ENCODE data around the gene PIP5KL1.
A peak's percentile ranks its signal among the peaks of the same experiment; 100 is the strongest.

The PIP5KL1 gene

GRCh38 chr9:127918183-127919107, 12.1 kb downstream of the PIP5KL1 start:
- TF ChIP-seq EP300 (IDR thresholded peaks at IDR 0.05; ENCODE audit: borderline replicate concordance) = no peak
- no peak for TF ChIP-seq CEBPB (IDR thresholded peaks at IDR 0.05)
- TF ChIP-seq TAF1 (IDR thresholded peaks at IDR 0.05; ENCODE audit: low read depth) = no peak
- TF ChIP-seq TEAD4 (IDR thresholded peaks at IDR 0.05) = no peak
- TF ChIP-seq YY1 (IDR thresholded peaks at IDR 0.05; ENCODE audit: low read depth) = no peak
- TF ChIP-seq, protein P1, sequence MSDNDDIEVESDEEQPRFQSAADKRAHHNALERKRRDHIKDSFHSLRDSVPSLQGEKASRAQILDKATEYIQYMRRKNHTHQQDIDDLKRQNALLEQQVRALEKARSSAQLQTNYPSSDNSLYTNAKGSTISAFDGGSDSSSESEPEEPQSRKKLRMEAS (IDR thresholded peaks at IDR 0.05) = no peak
- TF ChIP-seq, protein P2, sequence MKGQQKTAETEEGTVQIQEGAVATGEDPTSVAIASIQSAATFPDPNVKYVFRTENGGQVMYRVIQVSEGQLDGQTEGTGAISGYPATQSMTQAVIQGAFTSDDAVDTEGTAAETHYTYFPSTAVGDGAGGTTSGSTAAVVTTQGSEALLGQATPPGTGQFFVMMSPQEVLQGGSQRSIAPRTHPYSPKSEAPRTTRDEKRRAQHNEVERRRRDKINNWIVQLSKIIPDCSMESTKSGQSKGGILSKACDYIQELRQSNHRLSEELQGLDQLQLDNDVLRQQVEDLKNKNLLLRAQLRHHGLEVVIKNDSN (IDR thresholded peaks at IDR 0.05) = no peak

- TF ChIP-seq TCF12 (IDR thresholded peaks at IDR 0.05; ENCODE audit: low read depth) = no peak
- no peak for TF ChIP-seq CREB1 (IDR thresholded peaks at IDR 0.05; ENCODE audit: low read depth)
- TF ChIP-seq TAF1 (IDR thresholded peaks at IDR 0.05; ENCODE audit: low read depth) = no peak
- no peak for TF ChIP-seq EGR1 (IDR thresholded peaks at IDR 0.05)
- TF ChIP-seq ZBTB7A (IDR thresholded peaks at IDR 0.05; ENCODE audit: low read depth) = no peak
- no peak for TF ChIP-seq FOXM1 (IDR thresholded peaks at IDR 0.05; ENCODE audit: borderline replicate concordance, low read depth)
- no peak for TF ChIP-seq TEAD4 (IDR thresholded peaks at IDR 0.05)
- TF ChIP-seq RAD21 (IDR thresholded peaks at IDR 0.05; ENCODE audit: low read depth) = no peak
- TF ChIP-seq CEBPB (IDR thresholded peaks at IDR 0.05) = no peak
- no peak for TF ChIP-seq NFIC (IDR thresholded peaks at IDR 0.05)
- TF ChIP-seq, protein P2 (IDR thresholded peaks at IDR 0.05) = no peak
- TF ChIP-seq EP300 (IDR thresholded peaks at IDR 0.05; ENCODE audit: borderline replicate concordance) = no peak
- TF ChIP-seq, protein P1 (IDR thresholded peaks at IDR 0.05) = no peak
- TF ChIP-seq YY1 (IDR thresholded peaks at IDR 0.05; ENCODE audit: low read depth) = no peak
Observed at GRCh38 chr9:127917603-127918002, 13.0 kb downstream of the PIP5KL1 start.

DNA sequence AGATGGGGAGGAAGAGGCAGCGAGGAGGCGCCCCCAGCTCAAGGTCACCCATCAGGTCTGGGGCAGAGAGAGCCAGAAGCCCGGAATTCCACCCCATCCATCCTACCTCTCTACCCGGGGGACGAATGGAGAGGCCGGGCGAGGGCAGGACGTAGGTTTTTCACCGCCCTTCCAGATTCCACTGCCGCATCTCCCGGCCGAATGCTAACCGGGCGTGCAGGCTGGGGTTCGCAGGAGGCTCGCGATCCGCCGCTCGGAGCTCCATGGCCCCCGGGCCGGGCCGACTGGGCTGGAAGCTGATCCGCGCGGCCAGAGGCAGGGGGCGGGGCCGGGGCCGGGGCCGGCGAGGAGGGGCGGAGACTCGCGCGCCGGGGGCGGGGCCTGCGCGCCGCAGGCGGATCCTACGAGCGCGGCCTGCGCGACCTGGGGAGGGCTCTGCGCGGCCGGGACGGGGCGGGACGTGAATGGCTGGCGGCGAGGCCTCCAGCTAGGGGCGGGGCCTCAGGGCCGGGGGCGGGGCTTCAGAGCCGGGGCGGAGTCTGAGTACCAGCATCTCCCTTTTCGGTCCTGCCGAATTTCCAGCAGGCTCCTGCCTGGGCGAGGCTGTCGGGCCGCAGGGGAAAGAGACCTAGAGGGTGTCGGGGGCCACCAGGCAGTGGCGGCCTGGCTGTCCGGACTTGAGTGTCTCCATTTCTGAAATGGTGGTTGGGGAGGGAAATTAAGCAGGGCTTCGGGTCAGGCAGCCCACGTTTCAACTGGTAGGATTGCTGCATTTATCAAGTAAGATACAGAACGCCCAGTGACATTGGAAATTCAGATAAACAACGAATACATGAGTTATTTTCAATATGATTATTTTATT, 13.6 kb downstream of the PIP5KL1 start, which contains the start of gene ST6GALNAC4:
ST6GALNAC4 (minus strand) TSS at position 322 of the 862 bp plus-strand sequence. CDS start 622 bp downstream, outside the sequence.
- TF ChIP-seq TCF12 (IDR thresholded peaks at IDR 0.05; ENCODE audit: low read depth) (no peak), TAF1 (IDR thresholded peaks at IDR 0.05; ENCODE audit: low read depth) (peak; percentile 40; the same call in 1 of the 2 replicates), ZBTB7A (IDR thresholded peaks at IDR 0.05; ENCODE audit: low read depth) (no peak)
- TF ChIP-seq, protein P1 (IDR thresholded peaks at IDR 0.05) = 0 out of 2 replicates have a peak, but pooled peaks have one; percentile 11

GRCh38 chr9:127915801-127916719, 14.5 kb downstream of the PIP5KL1 start:
- TF ChIP-seq, protein P1 (IDR thresholded peaks at IDR 0.05) = 0 out of 2 replicates have a peak, but pooled peaks have one; percentile 15
- TF ChIP-seq NFIC (IDR thresholded peaks at IDR 0.05) = no peak
- no peak for TF ChIP-seq TCF12 (IDR thresholded peaks at IDR 0.05; ENCODE audit: low read depth)
- TF ChIP-seq ZBTB7A (IDR thresholded peaks at IDR 0.05; ENCODE audit: low read depth) = no peak
- no peak for TF ChIP-seq YY1 (IDR thresholded peaks at IDR 0.05; ENCODE audit: low read depth)

DNA sequence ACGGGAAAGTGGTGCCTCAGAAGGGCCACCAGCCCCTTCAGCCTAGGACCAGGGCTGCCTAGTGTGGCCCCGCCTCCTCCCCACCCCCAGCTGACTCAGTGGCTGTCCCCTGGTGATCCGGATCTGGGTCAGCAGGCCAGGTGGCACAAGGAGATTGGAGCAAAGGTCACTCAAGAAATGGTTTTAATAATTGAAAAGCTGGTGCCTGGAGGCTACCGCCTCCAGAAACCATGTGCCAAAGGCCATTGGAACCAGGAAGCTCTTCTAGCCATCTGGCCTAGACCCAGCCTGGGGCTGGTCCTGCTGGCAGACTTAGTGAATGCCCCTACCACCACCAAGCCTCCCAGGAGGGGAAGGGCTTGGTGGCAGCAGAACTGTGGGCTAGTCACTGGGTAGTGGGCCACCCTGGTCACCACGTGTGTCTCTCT, 15.2 kb downstream of the PIP5KL1 start:
- TF ChIP-seq EP300 (IDR thresholded peaks at IDR 0.05; ENCODE audit: borderline replicate concordance) (no peak), FOXM1 (IDR thresholded peaks at IDR 0.05; ENCODE audit: borderline replicate concordance, low read depth) (no peak), REST (IDR thresholded peaks at IDR 0.05; ENCODE audit: low read depth) (no peak), CREB1 (IDR thresholded peaks at IDR 0.05; ENCODE audit: low read depth) (no peak), TEAD4 (IDR thresholded peaks at IDR 0.05) (no peak), RAD21 (IDR thresholded peaks at IDR 0.05; ENCODE audit: low read depth) (no peak), EGR1 (IDR thresholded peaks at IDR 0.05) (no peak), TAF1 (IDR thresholded peaks at IDR 0.05; ENCODE audit: low read depth) (no peak), ZBTB7A (IDR thresholded peaks at IDR 0.05; ENCODE audit: low read depth) (no peak), CEBPB (IDR thresholded peaks at IDR 0.05) (no peak), TCF12 (IDR thresholded peaks at IDR 0.05; ENCODE audit: low read depth) (no peak), NFIC (IDR thresholded peaks at IDR 0.05) (no peak), YY1 (IDR thresholded peaks at IDR 0.05; ENCODE audit: low read depth) (no peak)
- TF ChIP-seq, protein P1 (IDR thresholded peaks at IDR 0.05) = no peak
- TF ChIP-seq, protein P2 (IDR thresholded peaks at IDR 0.05) = no peak
